RWPE2 (cell line): ENCODE results near the gene RNU6-1.

Experiments
- ATAC-seq: fragments of 200-7000 bp; cut with Tn5 transposase; 3 replicates; pipeline ENCODE4 v1.9.1; 2021; ENCODE audit warnings: low read depth
- DNase-seq: peaks from one replicate; pipeline ENCODE4 v3.0.0-alpha.2; 2020; ENCODE audit warnings: low spot score
- H3K27ac ChIP-seq: fragments of 450-650 bp; 2 replicates; pipeline ENCODE4 v1.5.1; 2017; ENCODE audit warnings: mild to moderate bottlenecking; ENCODE audit not compliant: poor library complexity, severe bottlenecking
- H3K27me3 ChIP-seq: fragments of 250-450 bp; sonication (Bioruptor Pico); 2 replicates; pipeline ENCODE4 v1.5.1; 2021; ENCODE audit warnings: mild to moderate bottlenecking, moderate library complexity; ENCODE audit not compliant: insufficient read depth, poor library complexity, severe bottlenecking
- H3K36me3 ChIP-seq: fragments of 250-450 bp; sonication (Bioruptor Pico); 2 replicates; pipeline ENCODE4 v1.5.1; 2020; ENCODE audit warnings: low read depth, mild to moderate bottlenecking, moderate library complexity
- H3K4me1 ChIP-seq: fragments of 250-450 bp; sonication (Bioruptor Pico); 2 replicates; pipeline ENCODE4 v1.5.1; 2021; ENCODE audit warnings: mild to moderate bottlenecking, moderate library complexity; ENCODE audit not compliant: insufficient read depth, poor library complexity, severe bottlenecking
- H3K4me3 ChIP-seq: fragments of 250-450 bp; sonication (Bioruptor Pico); 2 replicates; pipeline ENCODE4 v1.5.1; 2021; ENCODE audit warnings: mild to moderate bottlenecking, moderate library complexity; ENCODE audit not compliant: severe bottlenecking
- H3K9me3 ChIP-seq: fragments of 250-450 bp; sonication (Bioruptor Pico); 2 replicates; pipeline ENCODE4 v1.5.1; 2021; ENCODE audit warnings: mild to moderate bottlenecking, moderate library complexity; ENCODE audit not compliant: severe bottlenecking
- TF ChIP-seq, protein P1 (sequence below): fragments of 450-650 bp; IDR thresholded peaks from one replicate; pipeline ENCODE4 v1.5.1; 2017; ENCODE audit warnings: mild to moderate bottlenecking, moderate library complexity; ENCODE audit not compliant: poor library complexity, severe bottlenecking

Gene RNU6-1

DNA sequence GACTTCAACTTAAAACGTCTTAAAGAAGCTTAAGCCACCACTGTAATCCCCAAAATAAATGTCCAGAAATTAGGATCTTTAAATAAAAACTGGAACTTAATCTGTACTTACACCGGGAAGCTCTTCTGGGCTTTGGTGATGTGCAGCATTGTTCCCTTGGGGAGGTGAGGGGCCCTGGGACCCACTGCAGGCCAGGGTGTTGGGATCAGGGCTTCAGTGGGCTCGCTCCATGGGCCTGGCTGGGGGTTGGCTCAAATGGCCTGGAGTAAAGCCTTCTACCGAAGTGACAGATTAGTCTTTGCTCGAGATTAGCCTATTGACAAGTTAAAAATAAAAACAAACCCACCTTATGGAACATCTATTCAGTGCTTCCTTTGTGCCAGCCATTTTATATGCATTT lies 6.1 kb upstream of the RNU6-1 start:
- H3K36me3 ChIP-seq, result no peaks in the 10 kb centered on the region
- H3K4me1 ChIP-seq, result no peaks in the 10 kb centered on the region
- H3K4me3 ChIP-seq, result no peak overlapping the region
- H3K27me3 ChIP-seq, result no peaks in the 10 kb centered on the region
- DNase-seq, result peak; percentile 47
- H3K9me3 ChIP-seq, result no peaks in the 10 kb centered on the region
- H3K27ac ChIP-seq, result no peak overlapping the region
- no peak for ATAC-seq
- TF ChIP-seq, protein P1, sequence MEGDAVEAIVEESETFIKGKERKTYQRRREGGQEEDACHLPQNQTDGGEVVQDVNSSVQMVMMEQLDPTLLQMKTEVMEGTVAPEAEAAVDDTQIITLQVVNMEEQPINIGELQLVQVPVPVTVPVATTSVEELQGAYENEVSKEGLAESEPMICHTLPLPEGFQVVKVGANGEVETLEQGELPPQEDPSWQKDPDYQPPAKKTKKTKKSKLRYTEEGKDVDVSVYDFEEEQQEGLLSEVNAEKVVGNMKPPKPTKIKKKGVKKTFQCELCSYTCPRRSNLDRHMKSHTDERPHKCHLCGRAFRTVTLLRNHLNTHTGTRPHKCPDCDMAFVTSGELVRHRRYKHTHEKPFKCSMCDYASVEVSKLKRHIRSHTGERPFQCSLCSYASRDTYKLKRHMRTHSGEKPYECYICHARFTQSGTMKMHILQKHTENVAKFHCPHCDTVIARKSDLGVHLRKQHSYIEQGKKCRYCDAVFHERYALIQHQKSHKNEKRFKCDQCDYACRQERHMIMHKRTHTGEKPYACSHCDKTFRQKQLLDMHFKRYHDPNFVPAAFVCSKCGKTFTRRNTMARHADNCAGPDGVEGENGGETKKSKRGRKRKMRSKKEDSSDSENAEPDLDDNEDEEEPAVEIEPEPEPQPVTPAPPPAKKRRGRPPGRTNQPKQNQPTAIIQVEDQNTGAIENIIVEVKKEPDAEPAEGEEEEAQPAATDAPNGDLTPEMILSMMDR, result no peak

DNA sequence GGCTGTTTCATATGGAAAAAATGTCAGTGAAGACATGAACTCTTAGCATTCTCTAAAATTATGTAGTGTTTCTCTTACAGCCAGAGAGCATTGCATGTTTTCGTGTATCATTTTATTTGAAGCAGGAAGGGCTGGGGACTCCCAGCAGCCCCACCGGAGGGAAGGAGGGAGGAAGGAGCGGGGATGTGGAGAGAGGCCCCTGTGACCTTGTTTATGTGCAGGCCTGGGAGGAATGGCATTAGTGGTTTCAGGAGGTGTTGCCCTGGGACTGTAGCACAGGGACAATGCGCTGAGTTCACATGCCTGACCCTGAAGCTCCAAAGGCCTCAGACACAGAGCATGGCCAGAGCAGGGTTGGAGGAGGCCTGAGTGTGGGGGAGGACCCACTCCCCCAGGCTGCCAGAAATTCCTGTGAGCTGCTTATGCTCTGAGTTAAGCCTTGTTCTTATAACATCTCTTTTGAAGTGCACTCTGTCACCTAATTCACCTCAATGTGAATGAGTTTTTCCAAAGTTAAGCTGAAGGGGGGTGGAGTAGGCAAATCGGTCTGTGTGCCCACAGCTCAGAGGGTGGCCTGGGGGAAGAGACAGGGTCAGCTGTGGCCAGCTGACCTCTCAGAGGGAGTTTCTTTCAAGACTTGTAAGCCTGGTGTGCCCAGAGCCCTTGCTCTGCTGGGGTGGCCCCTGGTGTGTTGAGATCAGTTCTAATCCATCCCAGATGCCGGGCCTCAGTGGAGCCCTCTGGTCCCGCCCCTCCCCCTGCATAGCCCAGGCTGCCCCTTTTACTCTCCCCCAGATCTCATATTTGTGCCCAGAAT lies 3.9 kb upstream of the RNU6-1 start:
- H3K4me1 ChIP-seq, result peaks cover 4% of the 10 kb centered on the region
- ATAC-seq (no peak), DNase-seq (no peak)
- no peak overlapping the region for H3K4me3 ChIP-seq
- no peaks in the 10 kb centered on the region for H3K9me3 ChIP-seq
- TF ChIP-seq, protein P1, result no peak
- no peaks in the 10 kb centered on the region for H3K27me3 ChIP-seq
- H3K27ac ChIP-seq, result no peak overlapping the region
- no peaks in the 10 kb centered on the region for H3K36me3 ChIP-seq

DNA sequence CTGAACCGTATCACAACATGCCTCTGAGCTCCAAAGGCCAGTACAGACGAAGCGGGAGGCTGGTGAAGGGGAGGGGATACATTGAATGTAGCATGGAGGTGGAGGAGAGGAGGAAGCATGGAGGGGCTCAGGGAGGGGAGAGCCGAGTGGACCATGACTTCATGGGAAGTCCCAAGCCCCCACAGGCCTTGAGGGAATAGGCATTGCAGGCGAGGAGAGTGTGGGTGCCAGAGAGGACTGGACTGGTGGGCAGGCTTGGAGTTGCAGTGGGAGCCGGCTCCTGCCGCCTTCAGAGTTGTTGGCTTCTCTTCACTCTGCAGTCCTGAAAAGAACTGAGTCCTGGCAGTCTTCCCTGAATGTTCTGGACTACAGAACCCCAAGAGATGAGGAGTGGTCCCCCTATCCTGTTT lies 3.3 kb upstream of the RNU6-1 start:
- no peak for ATAC-seq
- Histone ChIP-seq H3K4me3 (no peak overlapping the region), H3K27me3 (no peaks in the 10 kb centered on the region), H3K36me3 (no peaks in the 10 kb centered on the region), H3K9me3 (no peaks in the 10 kb centered on the region), H3K27ac (no peak overlapping the region), H3K4me1 (peaks cover 4% of the 10 kb centered on the region)
- TF ChIP-seq, protein P1, result no peak
- no peak for DNase-seq

DNA sequence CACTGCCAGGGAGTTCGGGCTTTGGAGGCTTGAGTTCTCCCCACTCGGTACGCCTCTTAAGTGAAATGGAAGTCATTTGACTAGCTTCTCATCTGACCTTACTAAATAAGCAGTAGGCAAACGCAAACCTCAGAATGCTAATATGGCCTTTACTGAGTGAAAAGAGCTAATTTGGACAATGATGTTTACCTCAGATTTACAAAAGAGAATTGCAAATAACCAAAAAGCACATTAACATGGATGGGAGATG lies 1.6 kb upstream of the RNU6-1 start:
- no peaks in the 10 kb centered on the region for H3K9me3 ChIP-seq
- H3K27me3 ChIP-seq, result no peaks in the 10 kb centered on the region
- ATAC-seq, result no peak
- no peak overlapping the region for H3K4me3 ChIP-seq
- no peaks in the 10 kb centered on the region for H3K36me3 ChIP-seq
- no peak overlapping the region for H3K27ac ChIP-seq
- TF ChIP-seq, protein P1, result no peak
- H3K4me1 ChIP-seq, result peaks cover 4% of the 10 kb centered on the region
- no peak for DNase-seq

DNA sequence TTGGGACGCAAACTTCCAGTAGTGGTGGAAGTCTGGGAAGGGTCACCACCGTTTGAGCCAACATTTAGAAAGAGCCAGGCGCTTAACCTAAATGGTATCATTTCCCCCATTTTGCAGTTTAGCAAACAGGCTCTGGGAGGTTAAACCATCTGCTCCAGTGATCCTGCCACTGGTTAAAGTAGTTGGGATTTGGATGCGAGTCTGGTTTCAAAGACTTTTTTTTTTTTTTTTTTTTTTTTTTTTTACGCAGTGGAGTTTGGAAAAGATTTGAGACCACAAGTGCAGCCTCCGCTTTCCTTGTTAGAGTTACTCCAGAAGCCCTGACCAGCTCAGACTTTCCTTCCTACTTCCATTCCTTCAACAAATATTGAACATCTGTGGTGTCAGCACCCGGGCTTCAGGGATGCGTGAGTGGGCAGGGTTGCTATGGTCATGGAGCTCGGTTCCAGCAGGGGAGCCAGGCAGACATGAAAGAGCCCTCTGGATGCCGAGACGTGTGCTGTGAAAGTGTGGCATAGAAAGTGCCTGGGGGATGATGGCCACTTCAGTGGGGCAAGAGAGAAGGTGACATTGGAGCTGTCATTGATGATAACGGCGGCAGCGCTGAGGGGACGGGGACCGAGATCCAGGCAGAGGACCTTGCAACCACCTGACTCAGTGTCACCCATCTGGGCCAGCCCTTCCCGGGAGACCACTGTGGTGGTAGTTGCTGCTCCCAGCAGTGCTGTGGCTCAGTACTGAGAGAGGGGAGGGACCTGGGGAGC lies 1.1 kb upstream of the RNU6-1 start:
- DNase-seq (peak; percentile 68), ATAC-seq (0 out of 3 replicates have a peak, but pooled peaks have one; percentile 11)
- TF ChIP-seq, protein P1, result peak; percentile 4
- peak overlapping the region; percentile 93 for H3K4me3 ChIP-seq
- no peaks in the 10 kb centered on the region for H3K36me3 ChIP-seq
- H3K4me1 ChIP-seq, result peaks cover 4% of the 10 kb centered on the region
- peak overlapping the region; percentile 32 for H3K27ac ChIP-seq
- H3K9me3 ChIP-seq, result no peaks in the 10 kb centered on the region
- peaks cover 4% of the 10 kb centered on the region for H3K27me3 ChIP-seq
